Ishikawa (cell line): Measurements from ENCODE around the gene SPATA32.
A peak's percentile ranks its signal among the peaks of the same experiment; 100 is the strongest.

Source experiments
- CREB1 ChIP-seq: IDR thresholded peaks from 2 replicates; pipeline ENCODE4 v1.6.1; 2012; ENCODE audit warnings: low read depth
- NFIC ChIP-seq: IDR thresholded peaks from 2 replicates; pipeline ENCODE4 v1.6.1; 2012
- RAD21 ChIP-seq: IDR thresholded peaks from 2 replicates; pipeline ENCODE4 v1.6.1; 2012; ENCODE audit warnings: low read depth
- ZBTB7A ChIP-seq: IDR thresholded peaks from 2 replicates; pipeline ENCODE4 v1.6.1; 2012; ENCODE audit warnings: low read depth

The SPATA32 gene

DNA sequence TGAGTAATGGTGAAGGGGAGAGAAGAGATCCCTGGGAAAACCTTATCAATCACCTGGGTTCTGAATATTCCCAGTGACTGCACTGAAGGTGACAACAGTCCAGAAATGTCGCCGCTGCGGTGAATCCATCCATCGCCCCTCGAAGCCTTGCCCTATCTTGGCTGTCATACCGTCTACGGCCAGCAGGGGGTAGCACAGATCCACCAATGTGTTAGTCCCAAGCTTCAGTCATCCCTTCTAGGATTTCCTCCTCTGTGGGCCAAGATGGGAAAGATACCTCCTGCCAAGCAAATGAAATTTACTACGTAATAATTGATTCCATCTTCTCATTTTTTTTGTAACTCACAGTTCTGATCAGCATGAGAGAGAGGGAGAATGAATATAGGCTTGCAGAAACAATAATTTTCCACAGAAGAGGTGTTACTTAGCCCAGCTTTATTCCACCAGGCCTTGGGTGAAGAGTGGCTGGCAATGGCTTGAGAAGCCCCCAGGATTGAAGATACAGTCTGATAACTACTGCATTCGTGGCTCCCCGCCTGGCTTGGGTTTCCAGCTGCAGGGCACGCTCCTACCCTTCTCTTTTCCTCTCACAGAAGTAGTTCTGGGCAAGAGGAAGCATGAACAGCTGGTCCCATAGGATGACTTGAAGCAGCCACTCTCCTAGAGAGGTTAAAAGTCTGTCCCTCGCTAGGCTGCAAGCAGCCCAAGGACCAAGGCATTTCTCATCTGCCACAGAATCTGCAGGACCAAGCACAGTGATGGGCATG, 42.8 kb downstream of the SPATA32 start:
- TF ChIP-seq ZBTB7A = no peak
- no peak for TF ChIP-seq NFIC
- peak; percentile 94 for TF ChIP-seq RAD21
- TF ChIP-seq CREB1 = no peak
